Measurements from ENCODE around the gene PPP2R3B.
A peak's percentile ranks its signal among the peaks of the same experiment; 100 is the strongest.
"Not testable (repeated sequence)": the region's sequence is repeated elsewhere in the genome, so short reads cannot be mapped to it uniquely, and the experiment has no call there.

PPP2R3B gene

DNA sequence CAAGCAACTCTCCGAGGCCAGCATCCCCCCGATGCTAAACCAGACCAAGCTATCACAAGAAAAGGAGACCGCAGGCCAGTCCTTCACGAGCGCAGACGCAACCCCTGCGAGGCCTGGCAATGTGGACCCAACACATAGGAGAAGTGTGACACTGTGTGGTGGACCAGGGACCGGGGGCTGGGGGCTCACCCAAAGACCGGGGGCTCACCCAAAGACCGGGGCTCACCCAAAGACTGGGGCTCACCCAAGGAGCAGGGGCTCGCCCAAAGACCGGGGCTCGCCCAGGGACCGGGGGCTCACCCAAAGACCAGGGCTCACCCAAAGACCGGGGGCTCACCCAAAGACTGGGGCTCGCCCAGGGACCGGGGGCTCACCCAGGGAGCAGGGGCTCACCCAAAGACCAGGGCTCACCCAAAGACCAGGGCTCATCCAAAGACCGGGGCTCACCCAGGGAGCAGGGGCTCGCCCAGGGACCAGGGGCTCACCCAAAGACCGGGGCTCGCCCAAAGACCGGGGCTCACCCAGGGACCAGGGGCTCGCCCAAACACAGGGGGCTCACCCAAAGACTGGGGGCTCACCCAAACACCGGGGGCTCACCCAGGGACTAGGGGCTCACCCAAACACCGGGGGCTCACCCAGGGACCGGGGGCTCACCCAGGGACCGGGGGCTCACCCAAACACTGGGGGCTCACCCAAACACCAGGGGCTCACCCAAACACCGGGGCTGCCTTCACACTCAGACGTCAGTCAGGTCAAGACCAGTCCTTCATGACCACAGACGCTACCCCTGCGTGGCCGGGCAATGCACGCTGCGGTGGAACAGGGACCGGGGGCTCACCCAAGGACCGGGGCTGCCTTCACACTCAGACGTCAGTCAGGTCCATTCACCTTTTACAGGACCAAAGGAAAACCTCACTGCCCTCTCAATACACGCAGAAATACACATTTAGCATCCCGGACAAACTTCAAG is 32.9 kb downstream of the PPP2R3B start:
- no peak for DNase-seq (ENCODE audit: low spot score)

DNA sequence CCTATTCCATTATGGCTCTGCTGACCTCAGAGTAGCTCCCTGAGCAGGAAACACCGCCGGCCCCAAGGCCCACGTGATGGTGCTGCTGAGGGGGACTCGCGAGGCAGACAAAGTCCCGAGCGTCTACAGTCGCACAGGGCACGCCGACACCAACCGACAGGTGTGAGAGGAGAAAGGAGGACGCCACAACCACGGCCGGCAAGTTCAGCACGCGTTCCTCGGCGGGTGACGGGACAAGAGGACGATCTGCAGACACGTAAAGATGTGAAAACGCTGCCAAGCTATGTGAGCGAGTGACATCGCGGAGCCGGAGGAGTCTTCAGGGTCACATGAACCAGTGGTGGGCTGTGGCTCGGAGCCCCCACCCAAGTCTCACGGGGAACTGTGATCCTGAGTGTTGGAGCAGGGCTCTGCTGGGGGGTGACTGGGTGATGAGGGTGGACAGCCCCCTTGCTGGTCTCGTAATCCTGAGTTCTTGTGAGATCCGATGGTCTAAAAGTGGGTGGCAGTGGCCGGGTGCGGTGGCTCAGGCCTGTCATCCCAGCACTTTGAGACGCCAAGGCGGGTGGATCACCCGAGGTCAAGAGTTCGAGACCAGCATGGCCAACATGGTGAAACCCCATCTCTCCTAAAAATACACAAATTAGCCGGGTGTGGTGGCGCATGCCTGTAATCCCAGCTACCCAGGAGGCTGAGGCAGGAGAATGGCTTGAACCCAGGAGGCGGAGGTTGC is 34.0 kb downstream of the PPP2R3B start:
- no peak for DNase-seq (ENCODE audit: low spot score)

DNA sequence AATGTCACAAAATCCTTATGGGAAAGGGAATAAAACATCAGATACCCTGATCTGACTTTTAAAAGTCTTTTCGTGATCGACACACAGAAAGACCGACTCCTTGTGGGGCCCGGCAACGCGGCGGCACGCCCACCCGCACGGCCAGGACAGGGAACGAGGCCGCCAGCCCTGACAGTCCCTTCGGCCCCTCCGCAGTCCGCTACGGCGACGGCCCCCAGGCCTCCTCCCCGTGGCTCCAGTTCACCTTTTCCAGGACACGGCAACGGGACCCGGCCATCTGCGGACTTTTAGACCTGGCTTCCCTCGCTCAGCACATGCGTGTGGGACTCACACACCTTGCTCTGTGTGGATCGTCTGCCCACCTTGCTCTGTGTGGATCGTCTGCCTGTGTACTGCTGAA is 34.5 kb downstream of the PPP2R3B start:
- no peak for DNase-seq (ENCODE audit: low spot score)

DNA sequence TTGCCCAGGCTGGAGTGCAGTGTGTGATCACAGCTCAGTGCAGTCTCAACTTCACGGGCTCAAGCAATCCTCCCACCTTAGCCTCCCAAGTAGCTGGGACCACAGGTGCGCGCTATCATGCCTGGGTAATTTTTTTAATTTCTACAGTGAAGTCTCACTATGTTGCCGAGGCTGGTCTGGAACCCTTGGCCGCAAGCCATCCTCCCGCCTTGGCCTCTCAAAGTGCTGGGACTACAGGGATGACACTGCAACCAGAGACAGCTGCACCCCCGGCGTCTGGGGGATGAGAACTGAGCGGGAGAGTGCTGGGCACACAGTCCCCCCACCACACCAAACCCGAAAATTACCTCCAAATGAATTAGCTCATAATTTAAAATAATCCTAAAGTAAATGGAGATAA is 35.0 kb downstream of the PPP2R3B start:
- no peak for DNase-seq (ENCODE audit: low spot score)

DNA sequence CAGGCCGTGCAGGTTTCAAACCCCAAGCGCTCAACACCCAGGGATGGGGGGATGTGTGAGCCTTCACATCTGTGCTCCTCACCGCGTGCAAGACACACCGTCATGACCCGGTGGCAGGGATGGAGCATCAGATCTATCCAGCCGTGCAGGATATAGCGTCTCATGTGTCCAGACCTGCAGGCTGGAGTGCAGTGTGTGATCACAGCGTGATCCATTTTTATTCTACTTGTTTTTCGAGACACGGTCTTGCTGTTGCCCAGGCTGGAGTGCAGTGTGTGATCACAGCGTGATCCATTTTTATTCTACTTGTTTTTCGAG is 35.4 kb downstream of the PPP2R3B start:
- not testable (repeated sequence) for DNase-seq (ENCODE audit: low spot score)

DNA sequence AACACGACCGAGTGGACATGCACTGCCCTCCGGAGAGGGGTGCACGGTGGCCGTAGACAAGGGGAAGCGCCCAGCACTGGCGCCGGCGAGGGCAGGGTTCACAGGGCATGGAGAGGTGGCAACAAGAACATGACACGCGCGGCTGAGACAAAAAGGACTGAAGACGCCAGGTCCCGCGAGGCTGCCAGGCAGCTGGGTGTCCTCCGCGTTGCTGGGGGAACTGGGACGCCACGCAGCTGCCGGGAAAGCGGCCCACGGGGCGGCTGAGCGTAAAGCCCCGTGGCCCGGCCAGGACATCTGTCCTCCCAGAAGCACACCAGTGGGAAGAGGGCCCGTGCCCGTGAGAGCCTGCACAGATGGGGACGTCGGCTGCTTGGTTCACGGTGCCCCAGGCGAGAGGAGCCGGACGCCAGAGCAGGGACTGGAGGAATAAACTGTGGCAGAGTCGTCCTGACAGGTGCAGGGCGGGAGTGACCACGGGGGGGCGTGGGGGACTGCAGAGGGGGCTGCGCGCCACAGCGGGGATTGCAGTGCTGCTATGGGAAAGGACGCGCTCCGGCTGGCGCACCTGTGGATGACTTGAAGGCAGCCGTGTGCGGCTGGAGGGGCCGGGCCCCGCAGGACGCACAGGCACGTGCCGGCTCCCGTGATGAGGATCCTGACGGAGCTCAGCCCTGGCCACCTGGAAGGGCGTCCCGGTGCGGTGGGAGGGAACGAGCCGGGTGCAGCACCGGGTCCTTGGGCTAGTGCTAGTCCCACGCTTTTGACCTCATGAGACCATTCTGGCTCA is 36.0 kb downstream of the PPP2R3B start:
- peak; percentile 64 for DNase-seq (ENCODE audit: low spot score)

DNA sequence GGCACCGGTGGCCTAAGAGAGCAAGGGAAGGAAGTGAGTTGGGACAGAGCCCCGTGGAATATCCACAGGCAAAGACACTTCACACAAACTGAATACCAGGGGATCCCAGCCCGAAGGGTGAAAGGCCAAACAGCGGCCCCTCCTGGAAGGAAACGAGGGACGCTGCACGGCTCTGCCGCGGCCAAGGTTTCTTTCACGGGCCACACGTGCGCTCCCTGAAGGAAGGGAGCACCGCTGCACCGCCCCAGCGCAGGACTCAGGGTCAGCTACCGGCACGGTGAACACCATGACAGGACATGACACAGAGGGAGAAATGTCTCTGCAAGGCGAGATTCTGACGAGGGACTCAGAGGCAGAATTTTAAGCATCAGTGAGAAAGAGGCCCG is 36.6 kb downstream of the PPP2R3B start:
- DNase-seq (ENCODE audit: low spot score): peak; percentile 4

DNA sequence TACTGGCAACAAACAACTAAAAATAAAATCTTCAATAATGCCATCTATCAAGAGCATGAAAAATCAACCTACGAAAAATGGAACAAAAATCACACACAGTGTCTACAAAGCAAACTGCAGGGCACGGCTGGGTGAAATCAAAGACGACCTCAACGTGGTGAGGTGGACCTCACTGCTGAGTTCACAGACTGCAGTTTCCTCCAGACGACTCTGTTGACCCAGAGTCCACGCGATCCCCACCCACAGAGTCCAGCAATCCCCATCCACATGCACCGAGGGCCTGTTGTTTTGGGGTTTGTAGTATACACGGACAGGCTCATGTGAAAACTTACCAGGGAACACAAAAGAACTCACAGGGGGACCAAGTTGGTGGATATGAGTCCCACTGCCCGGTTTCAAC is 37.0 kb downstream of the PPP2R3B start:
- no peak for DNase-seq (ENCODE audit: low spot score)

DNA sequence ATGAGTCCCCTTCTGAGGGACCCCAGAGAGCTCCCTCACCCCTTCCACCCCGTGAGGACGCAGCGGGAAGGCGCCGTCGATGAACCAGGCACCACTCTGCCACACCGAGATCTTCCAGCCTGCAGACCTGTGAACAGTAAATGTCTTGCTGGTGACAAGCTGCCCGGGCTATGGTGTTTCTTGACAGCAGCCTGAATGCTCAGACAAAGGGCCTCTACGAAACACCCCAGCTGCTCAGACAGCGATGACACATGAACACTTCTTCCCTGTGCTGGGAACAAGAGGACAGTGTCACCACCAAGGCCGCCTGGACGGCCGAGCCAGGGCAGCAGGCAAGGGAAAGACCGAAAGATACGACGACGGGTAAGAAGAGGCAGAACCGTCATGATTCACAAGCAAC is 37.5 kb downstream of the PPP2R3B start:
- DNase-seq (ENCODE audit: low spot score): peak; percentile 92

DNA sequence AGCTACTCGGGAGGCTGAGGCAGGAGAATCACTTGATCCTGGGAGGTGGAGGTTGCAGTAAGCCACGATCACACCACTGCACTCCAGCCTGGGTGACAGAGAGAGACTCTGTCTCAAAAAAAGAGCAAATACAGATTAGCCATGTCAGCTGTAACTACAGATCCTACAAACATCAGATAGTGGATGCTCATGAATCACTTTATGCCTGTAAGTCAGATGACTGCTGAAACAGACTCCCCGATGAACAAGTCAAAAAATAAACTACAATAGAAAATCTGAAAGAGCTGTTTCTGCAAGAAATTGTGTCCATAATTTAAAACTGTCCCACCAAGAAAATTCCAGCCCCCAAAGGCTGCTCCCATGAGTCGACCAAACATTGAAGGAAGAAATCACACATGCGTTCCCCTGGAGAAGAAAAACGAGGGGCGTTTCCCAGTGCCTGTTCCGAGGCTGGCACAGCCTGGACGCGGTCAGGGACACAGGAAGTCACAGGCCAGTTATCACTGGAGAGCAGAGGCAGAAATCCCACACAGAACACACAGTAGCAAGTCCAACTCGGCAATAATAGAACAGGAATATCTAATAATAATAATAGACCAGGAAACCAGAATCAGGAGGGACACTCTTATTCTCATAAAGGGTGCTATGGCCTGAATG is 38.1 kb downstream of the PPP2R3B start:
- peak; percentile 43 for DNase-seq (ENCODE audit: low spot score)

DNA sequence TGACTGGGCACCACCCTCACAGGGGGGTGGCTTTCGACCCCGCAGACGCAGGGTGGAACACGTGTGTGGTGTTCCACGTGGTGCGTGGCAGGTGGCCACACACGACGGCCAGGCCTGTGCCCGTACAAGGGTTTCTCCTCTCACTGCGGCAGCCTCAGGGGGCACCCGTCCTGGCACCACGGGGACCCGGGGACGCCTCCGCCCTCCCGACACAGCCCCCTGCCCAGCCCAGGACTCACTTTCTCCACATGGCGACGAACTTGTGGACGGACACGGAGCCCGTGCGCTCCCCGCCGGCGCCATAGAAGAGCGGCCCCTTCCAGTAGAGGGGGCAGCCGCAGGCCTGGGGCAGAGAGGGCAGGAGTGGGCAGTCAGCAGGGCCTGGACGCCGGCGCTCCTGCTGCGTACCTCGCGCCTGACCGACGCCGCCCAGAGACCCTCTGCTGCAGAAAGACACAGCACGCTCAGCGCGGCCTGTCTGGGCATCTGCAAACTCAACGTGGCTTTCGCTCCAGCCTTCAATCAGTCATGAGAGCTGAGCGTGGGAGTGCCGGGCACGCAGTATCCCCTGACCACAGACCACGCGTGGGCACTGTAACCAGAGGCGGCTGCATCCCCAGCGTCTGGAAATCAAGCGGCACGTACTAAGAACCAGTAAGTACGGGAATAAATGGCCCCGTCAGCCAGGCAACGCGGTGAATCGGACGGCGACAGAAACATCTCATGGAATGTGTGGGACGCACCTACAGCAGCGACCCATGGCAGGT is 39.2 kb downstream of the PPP2R3B start:
- DNase-seq (ENCODE audit: low spot score): no peak

DNA sequence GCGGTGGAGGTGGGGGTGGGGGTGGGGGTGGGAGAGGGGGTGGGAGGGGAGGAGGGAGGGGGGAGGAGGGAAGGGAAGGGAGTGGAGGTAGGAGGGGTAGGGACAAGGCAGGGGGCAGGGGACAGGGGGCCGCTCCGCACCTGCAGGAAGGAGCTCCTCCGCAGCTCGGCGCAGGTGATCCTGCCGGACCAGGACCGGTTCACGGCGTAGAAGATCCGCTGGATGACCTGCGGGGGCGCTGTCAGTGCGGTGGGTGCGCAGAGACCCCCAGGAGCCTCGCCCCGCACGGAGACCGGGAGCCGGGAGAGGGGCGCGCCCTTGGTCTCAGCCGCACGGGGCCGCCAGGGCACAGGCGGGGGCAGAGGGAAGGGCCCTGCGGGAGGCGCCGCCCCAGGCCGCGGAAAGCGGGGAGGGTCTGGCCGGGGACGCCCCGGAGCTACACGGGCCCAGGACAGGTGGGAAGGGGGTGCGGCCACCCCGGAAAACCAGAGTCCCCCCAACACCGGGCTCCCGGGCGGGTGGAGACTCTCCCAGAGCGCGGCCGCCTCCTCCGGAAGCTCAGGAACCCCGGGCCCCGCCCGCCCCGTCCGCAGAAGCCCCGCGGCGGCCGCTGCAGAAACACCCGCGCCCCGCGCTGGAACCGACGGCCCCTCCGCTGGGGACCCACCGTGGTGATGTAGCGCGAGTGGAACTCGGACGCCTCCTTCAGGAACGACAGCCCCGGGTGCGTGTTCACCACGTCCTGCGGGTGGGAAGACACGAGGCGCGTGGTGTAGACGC is 40.5 kb downstream of the PPP2R3B start:
- DNase-seq (ENCODE audit: low spot score): no peak

DNA sequence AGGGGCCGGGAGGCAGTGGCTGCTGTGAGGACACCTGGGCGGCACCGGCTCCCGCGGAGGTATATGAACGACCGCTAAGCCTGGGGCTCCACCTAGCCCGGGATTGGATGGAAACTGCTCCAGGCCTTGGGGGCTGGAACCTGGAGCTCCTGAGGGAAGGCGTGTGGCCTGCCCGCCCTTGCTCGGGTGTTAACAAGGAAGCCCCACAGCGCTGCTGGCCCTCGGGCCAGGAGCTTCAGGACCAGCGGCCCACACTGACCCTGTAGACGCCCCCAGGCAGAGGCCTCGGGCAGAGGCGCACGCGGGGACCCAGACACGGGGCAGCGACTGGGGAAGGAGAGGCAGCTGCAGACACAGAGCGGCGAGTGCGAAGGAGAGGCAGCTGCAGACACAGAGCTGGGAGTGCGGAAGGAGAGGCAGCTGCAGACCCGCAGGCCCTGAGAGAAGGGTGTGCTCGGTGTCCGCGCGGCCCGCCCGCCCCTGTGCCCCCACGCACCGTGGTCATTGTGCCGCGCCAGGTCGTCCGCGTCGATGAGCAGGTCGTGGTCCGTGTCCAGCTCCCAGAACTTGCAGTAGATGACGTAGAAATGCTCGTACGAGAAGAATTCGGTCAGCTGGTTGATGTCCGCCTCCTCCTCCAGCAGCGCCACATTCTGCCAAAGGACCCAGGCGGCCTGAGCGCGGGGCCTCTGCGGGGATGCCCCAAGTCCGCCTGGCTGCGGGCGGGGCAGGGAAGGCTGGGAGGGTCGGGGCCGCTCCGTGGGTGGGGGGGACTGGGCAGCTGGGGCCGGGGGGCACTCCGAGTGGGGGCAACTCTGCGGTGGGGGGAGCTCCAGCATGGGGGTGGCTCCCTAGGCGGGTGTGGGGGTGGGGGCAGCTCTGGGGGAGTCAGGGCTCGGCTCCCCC is 41.4 kb downstream of the PPP2R3B start:
- no peak for DNase-seq (ENCODE audit: low spot score)

DNA sequence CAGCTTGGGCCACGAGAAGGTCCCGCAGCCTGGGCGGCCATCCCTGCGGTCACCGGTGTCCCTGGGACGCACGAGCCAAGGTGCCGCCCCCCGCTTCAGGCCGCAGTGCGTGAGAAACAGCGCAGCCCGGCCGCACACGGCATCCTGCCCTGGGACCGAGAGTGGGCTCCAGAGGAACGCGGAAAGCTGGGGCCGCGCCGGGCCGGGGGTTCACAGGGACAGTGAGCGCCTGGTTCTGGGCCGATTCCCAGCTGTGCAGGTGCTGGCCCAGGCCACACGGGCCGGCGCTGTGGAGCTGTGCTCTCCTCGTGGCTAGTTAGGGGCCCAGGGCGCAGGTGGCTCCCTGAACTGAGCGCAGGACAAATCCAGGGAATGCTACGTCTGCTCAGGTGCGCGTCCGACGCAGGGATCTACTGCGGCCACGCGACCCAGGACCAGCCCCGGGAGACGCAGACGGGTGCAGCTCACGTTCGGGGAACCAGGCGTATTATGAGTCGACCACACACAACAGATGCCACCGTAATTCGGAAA is 42.3 kb downstream of the PPP2R3B start:
- DNase-seq (ENCODE audit: low spot score): no peak

DNA sequence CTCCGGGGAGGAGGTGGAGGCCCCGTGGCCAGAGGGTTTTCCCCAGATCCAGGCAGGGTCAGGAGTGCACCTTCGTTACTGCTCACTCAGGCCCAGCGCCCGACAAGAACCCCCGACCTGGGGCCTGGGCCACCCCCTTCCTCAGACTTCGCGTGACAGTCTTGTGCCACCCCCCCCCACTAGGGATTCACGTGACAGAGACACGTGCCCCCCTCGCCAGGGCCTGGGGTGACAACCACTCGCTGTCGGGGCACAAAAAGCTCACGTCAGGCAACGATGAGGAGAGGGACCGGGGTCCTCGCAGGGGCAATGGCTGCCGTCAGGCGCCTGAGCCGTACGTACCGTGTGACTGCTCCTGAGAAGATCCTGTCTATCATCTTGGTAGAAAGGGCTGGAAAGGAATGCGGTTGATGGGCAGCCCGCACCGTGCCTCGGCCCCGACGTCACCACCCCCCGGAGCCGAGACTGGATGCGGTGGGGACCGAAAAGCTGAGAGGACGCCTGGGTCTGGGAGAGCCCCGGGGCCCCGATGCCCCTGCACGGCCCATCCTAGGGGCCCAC is 45.1 kb downstream of the PPP2R3B start:
- no peak for DNase-seq (ENCODE audit: low spot score)

DNA sequence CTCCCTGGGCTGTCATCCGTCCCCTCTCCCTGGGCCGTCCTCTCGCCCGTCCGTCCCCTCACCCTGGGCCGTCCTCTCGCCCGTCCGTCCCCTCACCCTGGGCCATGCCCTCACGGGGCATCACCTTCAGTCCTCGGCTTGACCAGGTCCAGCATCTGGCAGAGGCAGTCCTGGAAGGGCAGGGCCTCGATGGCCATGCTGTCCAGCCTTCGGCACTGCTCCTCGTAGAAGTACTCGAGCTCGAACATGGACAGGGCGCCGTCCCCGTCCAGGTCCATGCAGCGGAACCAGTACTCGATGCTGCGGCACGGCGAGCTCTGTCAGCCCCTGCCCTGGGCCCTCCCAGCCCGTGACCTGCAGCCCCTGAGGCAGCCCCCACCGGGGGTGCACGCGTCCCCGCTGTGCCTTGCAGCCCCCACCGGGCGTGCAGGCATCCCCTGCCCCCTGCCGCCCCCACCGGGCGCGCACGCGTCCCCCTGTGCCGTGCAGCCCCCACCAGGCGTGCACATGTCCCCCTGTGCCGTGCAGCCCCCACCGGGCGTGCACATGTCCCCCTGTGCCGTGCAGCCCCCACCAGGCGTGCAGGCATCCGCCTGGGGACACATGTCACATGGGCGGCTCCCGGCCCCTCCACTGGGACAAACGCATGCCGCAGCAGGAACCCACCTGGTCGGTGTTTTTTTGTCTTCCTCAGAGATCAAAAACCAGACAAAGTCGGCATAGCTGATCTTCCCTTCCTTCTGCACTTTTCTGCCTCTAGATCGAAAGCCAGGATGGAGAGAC is 45.9 kb downstream of the PPP2R3B start:
- DNase-seq (ENCODE audit: low spot score): no peak

DNA sequence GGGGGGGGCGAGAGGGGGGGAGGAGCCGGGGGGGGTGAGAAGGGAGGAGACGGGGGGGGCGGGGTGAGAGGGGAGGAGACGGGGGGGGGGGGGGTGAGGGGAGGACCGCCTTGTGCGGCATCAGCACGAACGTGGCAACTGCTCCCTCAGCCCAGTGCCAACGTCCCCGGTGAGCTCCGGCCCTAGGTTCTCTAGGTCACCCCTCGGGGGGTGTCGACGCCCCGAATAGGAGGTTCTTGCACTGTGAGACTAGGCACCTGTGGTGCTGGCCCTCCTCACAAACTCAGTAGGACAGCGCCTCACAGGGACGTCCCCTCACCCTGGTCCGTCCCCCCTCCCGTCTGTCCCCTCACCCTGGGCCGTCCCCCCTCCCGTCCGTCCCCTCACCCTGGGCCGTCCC is 46.6 kb downstream of the PPP2R3B start:
- DNase-seq (ENCODE audit: low spot score): no peak

DNA sequence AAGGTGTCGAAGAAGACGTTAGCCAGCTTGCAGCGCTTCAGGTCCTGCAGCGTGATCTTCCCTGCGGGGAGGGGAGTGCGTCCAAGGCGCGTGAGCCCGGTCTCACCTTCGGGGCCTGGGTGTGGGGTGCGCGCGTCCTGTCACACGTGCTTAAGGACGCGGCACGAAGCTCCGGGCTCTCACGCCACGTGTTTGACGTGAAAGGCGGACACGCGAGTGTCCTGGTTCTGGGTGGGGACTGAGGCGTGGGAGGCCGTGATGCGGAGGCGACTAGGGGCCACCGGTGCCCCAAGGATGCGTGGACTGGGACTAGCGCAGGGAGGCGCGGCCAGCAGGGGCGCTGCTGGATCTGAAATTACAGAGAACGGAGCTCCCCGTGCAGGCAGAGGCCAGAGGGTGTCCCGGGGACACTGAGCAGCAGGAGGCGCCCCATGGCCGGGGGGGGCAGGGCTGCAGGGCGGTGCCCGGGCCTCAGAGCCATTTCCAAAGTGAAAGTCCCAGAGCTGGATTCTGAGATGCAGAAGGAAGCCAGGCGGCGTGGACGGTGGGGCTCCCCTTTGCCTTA is 47.8 kb downstream of the PPP2R3B start:
- DNase-seq (ENCODE audit: low spot score): no peak

Data from globus pallidus (tissue), 1 donor.